GM18861 (cell line): Measurements from ENCODE around the gene LRAT.
A peak's percentile ranks its signal among the peaks of the same experiment; 100 is the strongest.
"Not testable (repeated sequence)": the region's sequence is repeated elsewhere in the genome, so short reads cannot be mapped to it uniquely, and the experiment has no call there.

ENCODE experiments used
- ATAC-seq: cut with Tn5 transposase; IDR thresholded peaks from one replicate; pipeline ENCODE4 v1.9.1; 2021; ENCODE audit not compliant: unreplicated experiment

LRAT gene

DNA sequence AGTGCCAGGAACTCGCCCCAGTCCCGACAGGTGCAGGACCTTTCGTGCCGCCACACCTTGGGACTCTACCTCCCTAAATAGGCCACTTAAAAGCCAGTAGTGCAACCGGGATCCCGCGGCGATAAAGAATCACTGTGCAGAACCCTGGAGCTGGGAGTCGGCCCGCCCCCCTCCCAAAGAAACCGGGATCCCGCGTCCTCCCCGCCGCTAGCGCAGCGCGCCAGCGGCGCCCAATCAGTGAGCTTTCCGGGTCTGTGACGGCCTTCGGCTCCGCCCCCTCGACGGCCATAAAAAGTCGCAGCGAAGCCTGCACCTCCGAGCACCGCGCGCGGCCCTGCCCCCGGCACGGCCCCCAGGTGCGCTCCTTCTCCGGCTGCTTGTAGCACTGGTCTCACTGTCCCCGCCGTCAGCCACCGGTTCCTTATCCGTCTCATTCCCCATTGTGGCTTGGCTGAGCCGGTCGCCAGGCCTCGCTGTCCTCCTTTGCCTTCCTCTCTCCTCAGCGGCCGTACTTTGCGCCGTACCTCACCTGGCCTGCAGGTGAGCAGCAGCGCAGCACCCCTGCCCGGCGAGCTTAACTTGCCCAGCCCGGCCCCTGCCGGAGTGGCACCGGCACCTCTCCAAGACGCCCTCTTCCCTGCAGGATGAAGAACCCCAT is at the start of gene LRAT:
LRAT (plus strand) TSS at position 318 of the 658 bp plus-strand sequence; CDS start at position 645, 327 bp downstream.
- ATAC-seq = peak; percentile 54

DNA sequence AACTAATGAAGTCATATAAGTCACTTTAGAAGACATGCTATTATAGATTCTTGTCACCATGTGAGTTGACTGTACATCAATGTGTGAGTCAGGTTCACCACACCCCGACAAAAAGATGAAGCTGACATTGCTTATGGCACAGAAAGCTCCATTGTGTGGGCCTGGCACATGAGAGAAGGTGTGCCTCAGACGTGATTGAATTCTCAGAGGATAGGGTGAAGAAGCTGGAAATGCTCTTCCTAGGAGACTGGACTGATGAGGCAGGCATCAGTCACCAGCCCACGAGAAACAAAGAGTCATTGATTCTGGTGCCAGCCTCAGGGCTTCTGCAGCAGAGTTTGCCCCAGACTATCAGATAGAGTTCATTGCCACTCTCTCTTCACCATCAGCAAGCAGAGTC is 35.9 kb upstream of the LRAT start:
- ATAC-seq = no peak

GRCh38 chr4:154709550-154709949 is 34.2 kb upstream of the LRAT start:
- ATAC-seq = no peak

GRCh38 chr4:154711522-154711921 is 32.3 kb upstream of the LRAT start:
- ATAC-seq = no peak

DNA sequence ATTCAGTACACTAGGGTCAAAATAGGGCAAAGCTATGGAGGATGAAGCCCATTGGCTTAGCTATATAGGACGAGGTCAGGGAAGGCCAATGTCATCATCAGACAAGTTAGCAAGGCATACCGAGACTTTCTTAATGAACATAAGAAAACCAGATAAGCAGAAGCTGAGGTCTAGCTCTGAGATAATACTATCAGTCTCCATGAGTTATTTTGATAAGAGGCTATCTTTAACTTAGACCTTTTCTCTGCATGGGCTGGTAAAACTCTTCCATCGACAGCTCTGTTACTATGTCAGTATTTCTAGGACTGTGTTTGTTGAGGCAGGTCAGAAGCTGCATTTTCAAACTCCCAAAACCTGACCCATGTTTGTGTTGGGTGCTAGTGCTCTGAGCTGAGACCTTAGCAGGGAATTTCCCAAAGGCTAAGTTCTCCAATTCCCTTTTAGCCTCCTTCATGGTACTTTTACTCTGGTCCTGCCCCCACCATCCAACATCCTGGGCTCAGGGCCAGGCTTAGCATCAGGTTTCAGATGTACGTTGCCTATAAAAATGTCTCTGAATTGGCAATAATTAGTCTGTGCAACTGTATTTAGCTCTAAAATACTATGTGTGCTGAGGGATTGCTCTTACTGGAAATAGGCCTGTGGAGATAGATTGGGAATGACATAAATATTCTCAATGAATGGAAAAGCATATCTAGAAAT is 29.3 kb upstream of the LRAT start:
- ATAC-seq = no peak

DNA sequence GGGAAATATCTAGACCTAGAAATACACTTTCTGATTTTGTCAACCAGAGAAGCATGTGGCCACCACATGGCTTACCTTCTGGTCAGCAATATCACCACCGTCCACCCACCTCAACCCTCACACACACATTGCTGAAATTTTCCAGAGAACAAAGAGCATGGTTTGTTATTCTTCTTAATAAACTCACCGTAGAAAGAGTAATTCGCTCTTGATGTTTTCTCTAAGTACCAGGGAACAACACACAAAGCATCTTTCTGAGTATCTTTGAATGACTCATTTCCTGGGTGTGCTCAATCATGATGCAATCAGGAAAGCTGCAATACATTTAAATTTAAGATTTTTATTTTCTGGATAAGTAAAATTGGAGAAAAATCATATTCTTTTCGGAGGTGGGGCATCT is 24.7 kb upstream of the LRAT start:
- no peak for ATAC-seq

- ATAC-seq = peak; percentile 89
Observed at GRCh38 chr4:154720123-154720522, 23.7 kb upstream of the LRAT start.

DNA sequence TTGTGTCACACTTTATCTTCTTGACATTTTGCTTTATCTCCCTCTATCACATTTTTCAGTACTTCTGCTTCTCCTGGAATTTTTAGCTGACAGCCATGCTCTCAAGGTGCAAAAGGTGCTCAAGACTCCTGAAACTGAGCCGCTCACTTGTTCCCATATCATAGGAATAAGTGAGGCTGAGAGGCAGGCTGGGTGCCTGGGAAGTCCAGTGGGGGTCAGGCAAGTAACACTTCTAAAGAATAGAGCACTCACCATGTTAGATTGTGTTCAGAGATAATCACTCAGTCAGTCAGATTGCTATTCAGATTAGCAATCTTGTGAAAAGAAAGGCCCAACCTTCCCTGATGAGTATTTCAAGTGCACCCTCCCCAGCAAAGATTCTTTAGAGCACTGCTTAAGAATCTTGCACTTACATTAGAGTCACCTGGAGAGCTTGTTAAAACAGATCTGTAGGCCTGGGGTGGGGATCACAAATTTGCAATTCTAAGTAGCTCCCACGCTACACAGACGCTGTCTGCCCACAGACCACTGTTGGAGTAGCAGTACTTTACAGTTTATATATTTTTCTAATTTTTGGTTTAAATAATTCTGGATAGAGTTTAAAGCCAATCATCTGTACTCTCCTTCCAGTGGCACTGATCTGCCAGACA is 23.1 kb upstream of the LRAT start:
- no peak for ATAC-seq

DNA sequence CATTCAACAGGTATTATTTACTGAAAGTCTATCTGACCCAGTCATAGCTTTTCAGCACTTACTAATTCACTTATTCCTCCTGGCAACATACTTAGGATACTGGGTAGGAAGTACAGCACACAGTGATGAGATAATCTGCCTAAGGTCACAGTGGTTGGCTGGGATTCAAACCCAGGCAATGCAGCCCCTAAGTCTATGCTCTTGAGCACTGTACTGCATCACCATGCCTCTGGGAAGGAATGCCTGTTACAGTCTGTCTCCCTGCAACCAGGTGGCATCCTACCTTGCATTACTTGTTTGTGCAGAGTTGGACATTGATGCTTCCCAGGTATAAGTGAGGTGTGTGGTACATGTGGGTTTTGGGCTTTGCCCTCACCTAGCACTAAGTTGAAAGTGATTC is 21.5 kb upstream of the LRAT start:
- ATAC-seq = no peak

DNA sequence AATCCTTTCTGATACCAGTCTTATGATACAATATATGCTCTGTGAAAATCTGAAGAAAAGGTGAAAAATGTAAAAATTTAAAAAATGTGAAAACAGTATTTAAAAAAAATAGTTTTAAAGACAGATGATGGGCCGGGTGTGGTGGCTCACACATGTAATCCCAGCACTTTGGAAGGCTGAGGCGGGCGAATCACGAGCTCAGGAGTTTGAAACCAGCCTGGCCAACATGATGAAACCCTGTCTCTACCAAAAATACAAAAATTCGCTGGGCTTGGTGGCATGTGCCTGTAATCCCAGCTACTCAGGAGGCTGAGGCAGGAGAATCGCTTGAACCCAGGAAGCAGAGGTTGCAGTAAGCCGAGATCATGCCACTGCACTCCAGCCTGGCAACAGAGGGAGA is 20.2 kb upstream of the LRAT start:
- ATAC-seq = not testable (repeated sequence)

- ATAC-seq = no peak
Observed at GRCh38 chr4:154727540-154727939, 16.3 kb upstream of the LRAT start.

- no peak for ATAC-seq
Observed at GRCh38 chr4:154731756-154732155, 12.0 kb upstream of the LRAT start.

DNA sequence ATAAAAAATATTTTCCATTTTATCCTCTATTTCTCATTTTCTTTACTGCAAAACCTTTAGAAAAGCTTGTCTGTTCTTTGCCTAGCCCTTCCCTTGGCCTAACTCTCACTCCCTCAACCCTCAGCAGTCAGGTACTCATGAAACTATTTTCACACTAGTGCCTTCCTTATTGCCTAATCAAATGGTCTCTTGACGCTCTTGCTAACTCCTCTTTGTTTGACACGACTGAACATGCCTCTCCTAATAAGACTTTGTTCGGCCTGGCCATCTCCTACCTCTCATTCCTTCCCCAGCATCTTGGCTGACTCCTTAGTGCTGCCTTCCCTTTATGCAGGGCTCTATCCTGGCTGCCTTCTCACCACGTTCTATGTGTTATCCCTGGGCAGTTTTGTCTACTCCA is 11.1 kb upstream of the LRAT start:
- ATAC-seq = no peak

DNA sequence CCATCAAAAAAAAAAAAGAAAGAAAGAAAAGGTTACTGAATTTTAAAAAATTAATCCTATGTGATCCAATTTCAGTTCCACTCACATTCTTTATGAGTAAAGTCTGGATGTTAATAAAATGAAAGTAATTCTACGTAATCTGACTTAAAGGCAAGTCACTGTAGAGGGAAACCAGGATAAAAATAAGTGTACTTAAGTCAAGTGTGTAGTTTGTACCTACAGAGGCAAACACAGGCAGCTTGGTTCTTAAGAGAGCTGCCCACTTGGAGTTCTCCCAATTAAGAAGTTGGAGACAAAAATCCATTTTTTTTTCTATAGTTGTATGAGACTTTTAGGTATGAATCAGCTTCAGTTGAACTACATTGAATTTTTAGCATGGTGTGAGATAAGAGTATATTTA is 7.0 kb upstream of the LRAT start:
- no peak for ATAC-seq

DNA sequence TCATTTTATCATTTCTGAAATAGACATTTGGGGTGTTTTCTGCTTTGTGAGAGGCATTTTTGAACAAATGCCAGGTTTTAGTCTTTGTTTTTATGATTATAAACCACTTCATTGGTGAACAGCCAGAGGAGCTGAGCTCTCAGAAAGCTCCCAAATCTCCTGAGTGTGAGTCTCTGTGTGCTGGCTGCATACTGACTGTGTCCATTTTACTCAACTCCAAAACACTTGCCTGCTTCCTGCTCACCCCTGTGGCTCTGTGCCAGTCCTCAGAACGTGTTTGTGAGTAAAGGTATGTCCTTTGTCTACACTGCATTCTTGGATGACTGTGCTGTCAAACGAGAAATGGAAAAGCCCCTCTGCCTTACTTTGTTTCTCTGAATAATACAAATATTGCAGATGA is 5.4 kb upstream of the LRAT start:
- ATAC-seq = no peak

DNA sequence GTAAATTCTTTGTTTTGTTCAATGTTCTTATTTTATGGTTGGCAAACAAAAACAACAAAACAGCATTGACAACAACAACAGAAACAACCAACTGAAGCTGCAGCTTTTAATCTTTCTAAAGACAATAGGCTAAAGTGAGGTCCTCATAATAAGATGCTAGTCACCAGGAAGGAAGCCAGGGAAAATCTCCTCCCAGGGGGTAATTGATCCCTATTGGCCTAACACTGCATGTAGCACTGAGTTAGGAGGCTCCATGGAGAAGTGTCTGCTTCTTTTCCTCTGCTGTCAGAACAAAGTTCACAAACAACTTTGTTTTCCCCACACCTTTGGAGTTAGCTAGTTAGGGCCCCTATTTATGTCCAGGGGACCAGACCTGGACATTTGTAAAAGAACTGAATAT is 4.7 kb upstream of the LRAT start:
- ATAC-seq = no peak

DNA sequence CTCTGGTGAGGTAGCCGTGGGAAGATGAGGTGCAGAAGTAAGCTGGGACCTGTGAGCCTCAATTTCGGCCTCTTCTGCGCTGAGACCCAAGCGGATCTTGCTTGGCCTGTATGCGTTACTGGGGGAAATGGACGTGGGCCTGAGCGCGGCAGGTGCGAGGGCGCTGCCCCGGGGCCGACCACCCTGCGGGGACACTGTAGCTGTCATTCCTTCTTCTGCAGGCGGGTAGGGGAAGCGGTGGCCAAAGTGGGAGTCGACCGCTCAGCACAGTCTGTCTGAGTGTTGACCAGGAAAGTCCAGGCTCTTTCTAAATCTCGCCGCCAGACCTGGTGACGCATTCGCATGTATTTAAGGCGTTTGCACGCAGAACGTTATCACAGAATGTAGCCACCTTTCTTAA is 3.3 kb upstream of the LRAT start:
- ATAC-seq = no peak

DNA sequence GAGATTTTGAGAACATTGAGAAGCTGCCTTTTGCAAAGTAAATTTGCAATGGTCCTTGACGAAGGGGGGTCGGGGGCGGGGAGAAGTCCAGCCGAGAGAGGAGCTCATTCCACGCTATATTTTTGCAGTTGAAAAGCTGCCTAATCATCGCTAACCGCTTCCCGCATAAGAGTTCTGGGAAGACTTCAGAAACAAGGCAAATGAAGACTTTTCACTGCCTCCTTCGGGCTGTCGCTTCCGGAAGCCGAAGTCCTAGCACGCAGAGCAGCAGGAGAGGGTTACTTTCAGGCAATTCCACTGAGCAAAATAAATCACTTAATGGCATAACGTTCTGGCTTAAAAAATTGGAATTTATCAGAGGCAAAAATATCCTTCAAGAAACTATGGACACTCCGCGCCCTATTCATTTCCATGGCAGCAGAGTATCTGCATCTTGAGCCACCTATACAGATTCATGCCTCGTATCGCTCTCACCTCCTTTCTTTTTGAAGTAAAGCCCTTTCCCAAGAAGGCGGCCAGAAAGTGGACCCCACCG is 2.6 kb upstream of the LRAT start:
- no peak for ATAC-seq

DNA sequence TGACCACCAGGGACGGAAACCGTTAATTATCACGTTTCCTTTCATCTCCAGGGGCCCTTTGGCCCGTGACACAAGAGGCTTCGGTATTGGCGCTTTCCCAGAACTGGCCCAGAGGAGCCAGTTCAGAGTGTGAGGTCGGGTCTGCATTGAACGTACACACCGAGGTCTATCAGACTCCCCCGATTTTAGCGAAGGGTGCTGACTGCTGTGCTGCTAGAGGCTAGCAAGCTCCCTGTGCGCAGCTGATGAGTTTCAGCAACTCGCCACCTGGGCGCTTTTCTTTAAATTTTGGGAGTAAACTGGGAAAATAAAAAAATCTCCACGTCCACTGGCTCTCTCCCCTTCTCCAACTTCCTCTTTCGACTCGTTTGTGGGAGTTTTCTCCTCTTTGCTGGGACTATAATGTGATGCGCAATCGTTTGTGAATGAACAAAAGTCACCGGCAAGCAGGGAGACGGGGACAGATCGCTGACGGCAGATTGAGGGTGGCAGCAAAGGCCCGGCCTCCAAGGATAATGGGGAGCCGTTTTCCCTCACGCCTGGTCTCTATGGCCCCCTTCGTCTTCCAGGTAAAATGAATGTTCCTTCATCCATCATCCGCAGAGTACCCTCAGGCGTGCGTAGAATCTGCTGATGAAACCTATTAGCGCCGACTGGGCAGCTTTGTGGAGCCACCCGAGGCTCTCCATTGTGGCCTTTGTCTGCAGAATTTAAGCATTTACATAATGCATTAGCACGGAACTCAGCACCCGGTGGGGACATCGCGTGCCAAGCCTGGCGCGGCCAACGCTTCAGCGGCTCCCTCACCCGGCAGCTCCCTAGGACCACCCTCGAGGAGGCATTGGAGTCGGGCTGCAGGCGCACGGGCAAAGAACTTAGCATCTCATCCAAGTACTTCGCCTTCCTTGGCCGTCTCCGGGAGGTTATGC is 1.6 kb upstream of the LRAT start:
- no peak for ATAC-seq

GRCh38 chr4:154744341-154744926 is 634 bp downstream of the LRAT start:
- no peak for ATAC-seq

- ATAC-seq = no peak
Observed at GRCh38 chr4:154757713-154758112, 13.9 kb downstream of the LRAT start.
